Measurements from ENCODE around the gene CHAC1.

Gene CHAC1

GRCh38 chr15:40955141-40955903, 2.1 kb downstream of the CHAC1 start:
- H3K9me2 ChIP-seq (replicated peaks; ENCODE audit: control insufficient read depth, low read length) = no peaks in the 10 kb centered on the region
- no peaks in the 10 kb centered on the region for H3F3A ChIP-seq (ENCODE audit: control insufficient read depth, insufficient read depth)
- H3K27me3 ChIP-seq (ENCODE audit: control insufficient read depth, low read length) = no peaks in the 10 kb centered on the region
- no peaks in the 10 kb centered on the region for H3K79me2 ChIP-seq (ENCODE audit: control insufficient read depth, low read length)
- H4K20me1 ChIP-seq (ENCODE audit: control insufficient read depth, insufficient read depth, low read depth, low read length) = no peaks in the 10 kb centered on the region
- no peaks in the 10 kb centered on the region for H3K36me3 ChIP-seq (ENCODE audit: control insufficient read depth, low read length)
- H3K4me1 ChIP-seq (ENCODE audit: control insufficient read depth, low read length) = peaks cover 31% of the 10 kb centered on the region
- H3K4me3 ChIP-seq (ENCODE audit: low read length) = no peak overlapping the region
- no peaks in the 10 kb centered on the region for H3K9me3 ChIP-seq (ENCODE audit: control insufficient read depth, insufficient read depth, low read length)
- H3K4me2 ChIP-seq (ENCODE audit: low read length) = no peak overlapping the region
- TF ChIP-seq EZH2phosphoT487 (IDR thresholded peaks at IDR 0.05; ENCODE audit: borderline replicate concordance, low read length) (no peak), CTCF (IDR thresholded peaks at IDR 0.05; ENCODE audit: low read depth, low read length, poor library complexity, severe bottlenecking) (no peak)
- no peak overlapping the region for H3K27ac ChIP-seq (ENCODE audit: low read depth, low read length)

GRCh38 chr15:40955930-40956540, 2.8 kb downstream of the CHAC1 start:
- no peaks in the 10 kb centered on the region for H3K9me3 ChIP-seq (ENCODE audit: control insufficient read depth, insufficient read depth, low read length)
- H3K27me3 ChIP-seq (ENCODE audit: control insufficient read depth, low read length) = no peaks in the 10 kb centered on the region
- no peak overlapping the region for H3K4me3 ChIP-seq (ENCODE audit: low read length)

GRCh38 chr15:40956541-40956982, 3.3 kb downstream of the CHAC1 start:
- no peak overlapping the region for H3K4me3 ChIP-seq (ENCODE audit: low read length)

More at GRCh38 chr15:40955930-40956540, 2.8 kb downstream of the CHAC1 start:
- H3K9me2 ChIP-seq (replicated peaks; ENCODE audit: control insufficient read depth, low read length) = no peaks in the 10 kb centered on the region
- no peak for TF ChIP-seq CTCF (IDR thresholded peaks at IDR 0.05; ENCODE audit: low read depth, low read length, poor library complexity, severe bottlenecking)
- no peak for TF ChIP-seq EZH2phosphoT487 (IDR thresholded peaks at IDR 0.05; ENCODE audit: borderline replicate concordance, low read length)
- no peaks in the 10 kb centered on the region for H3F3A ChIP-seq (ENCODE audit: control insufficient read depth, insufficient read depth)
- H4K20me1 ChIP-seq (ENCODE audit: control insufficient read depth, insufficient read depth, low read depth, low read length) = no peaks in the 10 kb centered on the region
- no peaks in the 10 kb centered on the region for H3K36me3 ChIP-seq (ENCODE audit: control insufficient read depth, low read length)
- no peaks in the 10 kb centered on the region for H3K79me2 ChIP-seq (ENCODE audit: control insufficient read depth, low read length)
- H3K4me1 ChIP-seq (ENCODE audit: control insufficient read depth, low read length) = peaks cover 31% of the 10 kb centered on the region
- no peak overlapping the region for H3K4me2 ChIP-seq (ENCODE audit: low read length)
- H3K27ac ChIP-seq (ENCODE audit: low read depth, low read length) = no peak overlapping the region

More at GRCh38 chr15:40956541-40956982, 3.3 kb downstream of the CHAC1 start:
- Histone ChIP-seq H3K4me2 (ENCODE audit: low read length) (no peak overlapping the region), H3K27ac (ENCODE audit: low read depth, low read length) (no peak overlapping the region), H3F3A (ENCODE audit: control insufficient read depth, insufficient read depth) (no peaks in the 10 kb centered on the region), H3K36me3 (ENCODE audit: control insufficient read depth, low read length) (no peaks in the 10 kb centered on the region), H4K20me1 (ENCODE audit: control insufficient read depth, insufficient read depth, low read depth, low read length) (no peaks in the 10 kb centered on the region), H3K27me3 (ENCODE audit: control insufficient read depth, low read length) (no peaks in the 10 kb centered on the region), H3K79me2 (ENCODE audit: control insufficient read depth, low read length) (no peaks in the 10 kb centered on the region), H3K9me3 (ENCODE audit: control insufficient read depth, insufficient read depth, low read length) (no peaks in the 10 kb centered on the region), H3K9me2 (replicated peaks; ENCODE audit: control insufficient read depth, low read length) (no peaks in the 10 kb centered on the region), H3K4me1 (ENCODE audit: control insufficient read depth, low read length) (peaks cover 31% of the 10 kb centered on the region)
- TF ChIP-seq EZH2phosphoT487 (IDR thresholded peaks at IDR 0.05; ENCODE audit: borderline replicate concordance, low read length) (no peak), CTCF (IDR thresholded peaks at IDR 0.05; ENCODE audit: low read depth, low read length, poor library complexity, severe bottlenecking) (no peak)

Measured in DOHH2 (cell line).